Neural progenitor cell (in vitro differentiated cells): ENCODE results near the gene ACOX3.

Experiments
- EZH2 ChIP-seq: fragments of 200-600 bp; sonication (generic); IDR thresholded peaks from 2 replicates; pipeline ENCODE4 v1.6.1; 2017; ENCODE audit warnings: antibody characterized with exemption, mild to moderate bottlenecking, moderate library complexity
- EZH2phosphoT487 ChIP-seq: fragments of 200-600 bp; sonication (generic); IDR thresholded peaks from 2 replicates; pipeline ENCODE4 v1.6.1; 2017; ENCODE audit warnings: antibody characterized with exemption
- TF ChIP-seq, protein P1 (sequence below): fragments of 200-600 bp; sonication (generic); IDR thresholded peaks from 2 replicates; pipeline ENCODE4 v1.5.1; 2017; ENCODE audit warnings: antibody characterized with exemption, mild to moderate bottlenecking

DNA sequence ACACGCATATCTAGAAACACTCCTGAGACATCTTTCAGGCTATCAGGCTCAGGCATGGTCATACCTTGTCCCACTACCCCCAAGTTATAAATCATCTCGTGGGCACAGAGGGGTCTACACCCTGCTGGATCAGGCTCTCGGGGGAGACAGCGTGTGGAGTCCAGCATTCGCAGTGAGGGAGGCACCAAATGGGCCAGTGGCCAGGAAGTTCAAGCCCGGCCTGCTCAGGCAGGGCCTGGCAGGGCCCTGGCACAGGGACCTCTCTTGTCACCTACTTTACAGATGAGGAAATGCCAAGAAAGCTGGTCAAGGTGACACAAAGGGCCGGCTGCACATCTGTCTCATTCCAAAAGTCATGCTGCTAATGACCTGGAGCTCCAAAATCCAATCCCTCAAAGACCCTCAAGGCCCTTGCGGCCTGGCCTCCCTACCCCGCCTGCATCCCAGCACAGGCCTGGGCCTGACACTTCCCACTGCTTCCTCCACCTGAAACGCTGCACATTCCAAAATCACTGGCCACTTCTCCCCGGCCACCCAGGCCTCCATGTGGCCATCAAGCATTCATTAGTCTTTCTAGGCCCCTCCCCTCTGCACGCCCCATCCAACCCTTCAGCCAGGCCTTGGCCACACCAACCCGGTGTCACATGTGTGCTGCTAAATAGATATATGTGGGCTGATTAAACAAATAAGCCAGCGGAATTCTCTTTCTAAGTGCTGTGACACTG is 35.6 kb downstream of the ACOX3 start:
- TF ChIP-seq, protein P1, sequence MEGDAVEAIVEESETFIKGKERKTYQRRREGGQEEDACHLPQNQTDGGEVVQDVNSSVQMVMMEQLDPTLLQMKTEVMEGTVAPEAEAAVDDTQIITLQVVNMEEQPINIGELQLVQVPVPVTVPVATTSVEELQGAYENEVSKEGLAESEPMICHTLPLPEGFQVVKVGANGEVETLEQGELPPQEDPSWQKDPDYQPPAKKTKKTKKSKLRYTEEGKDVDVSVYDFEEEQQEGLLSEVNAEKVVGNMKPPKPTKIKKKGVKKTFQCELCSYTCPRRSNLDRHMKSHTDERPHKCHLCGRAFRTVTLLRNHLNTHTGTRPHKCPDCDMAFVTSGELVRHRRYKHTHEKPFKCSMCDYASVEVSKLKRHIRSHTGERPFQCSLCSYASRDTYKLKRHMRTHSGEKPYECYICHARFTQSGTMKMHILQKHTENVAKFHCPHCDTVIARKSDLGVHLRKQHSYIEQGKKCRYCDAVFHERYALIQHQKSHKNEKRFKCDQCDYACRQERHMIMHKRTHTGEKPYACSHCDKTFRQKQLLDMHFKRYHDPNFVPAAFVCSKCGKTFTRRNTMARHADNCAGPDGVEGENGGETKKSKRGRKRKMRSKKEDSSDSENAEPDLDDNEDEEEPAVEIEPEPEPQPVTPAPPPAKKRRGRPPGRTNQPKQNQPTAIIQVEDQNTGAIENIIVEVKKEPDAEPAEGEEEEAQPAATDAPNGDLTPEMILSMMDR = no peak
- TF ChIP-seq EZH2phosphoT487 (no peak), EZH2 (no peak)
